ENCODE data around the gene FGF9.

FGF9 gene

DNA sequence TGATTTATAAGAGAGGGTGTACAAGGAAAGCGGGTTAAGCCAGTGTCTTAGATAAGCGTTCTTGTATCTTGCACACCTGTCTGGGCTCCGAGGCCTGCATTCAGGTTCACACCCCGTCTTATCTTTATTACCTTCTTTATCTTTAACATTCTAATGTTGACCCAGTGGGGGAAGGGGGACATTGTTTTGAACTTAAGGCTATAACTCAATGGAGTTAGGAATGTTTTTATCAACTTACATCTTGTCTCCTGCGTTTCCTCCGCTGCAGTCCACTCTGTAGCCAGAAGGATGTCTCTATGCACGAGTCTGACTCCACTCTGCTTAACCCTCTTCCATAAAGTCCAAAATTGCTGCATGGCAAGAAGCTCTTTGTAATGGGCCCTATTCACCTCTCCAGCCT lies 71.2 kb downstream of the FGF9 start:
- TF ChIP-seq, protein P1, sequence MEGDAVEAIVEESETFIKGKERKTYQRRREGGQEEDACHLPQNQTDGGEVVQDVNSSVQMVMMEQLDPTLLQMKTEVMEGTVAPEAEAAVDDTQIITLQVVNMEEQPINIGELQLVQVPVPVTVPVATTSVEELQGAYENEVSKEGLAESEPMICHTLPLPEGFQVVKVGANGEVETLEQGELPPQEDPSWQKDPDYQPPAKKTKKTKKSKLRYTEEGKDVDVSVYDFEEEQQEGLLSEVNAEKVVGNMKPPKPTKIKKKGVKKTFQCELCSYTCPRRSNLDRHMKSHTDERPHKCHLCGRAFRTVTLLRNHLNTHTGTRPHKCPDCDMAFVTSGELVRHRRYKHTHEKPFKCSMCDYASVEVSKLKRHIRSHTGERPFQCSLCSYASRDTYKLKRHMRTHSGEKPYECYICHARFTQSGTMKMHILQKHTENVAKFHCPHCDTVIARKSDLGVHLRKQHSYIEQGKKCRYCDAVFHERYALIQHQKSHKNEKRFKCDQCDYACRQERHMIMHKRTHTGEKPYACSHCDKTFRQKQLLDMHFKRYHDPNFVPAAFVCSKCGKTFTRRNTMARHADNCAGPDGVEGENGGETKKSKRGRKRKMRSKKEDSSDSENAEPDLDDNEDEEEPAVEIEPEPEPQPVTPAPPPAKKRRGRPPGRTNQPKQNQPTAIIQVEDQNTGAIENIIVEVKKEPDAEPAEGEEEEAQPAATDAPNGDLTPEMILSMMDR (IDR thresholded peaks at IDR 0.05), result no peak
- no peak for TF ChIP-seq ZFX (IDR thresholded peaks at IDR 0.05; ENCODE audit: borderline replicate concordance)
- no peak overlapping the region for H3K27ac ChIP-seq

DNA sequence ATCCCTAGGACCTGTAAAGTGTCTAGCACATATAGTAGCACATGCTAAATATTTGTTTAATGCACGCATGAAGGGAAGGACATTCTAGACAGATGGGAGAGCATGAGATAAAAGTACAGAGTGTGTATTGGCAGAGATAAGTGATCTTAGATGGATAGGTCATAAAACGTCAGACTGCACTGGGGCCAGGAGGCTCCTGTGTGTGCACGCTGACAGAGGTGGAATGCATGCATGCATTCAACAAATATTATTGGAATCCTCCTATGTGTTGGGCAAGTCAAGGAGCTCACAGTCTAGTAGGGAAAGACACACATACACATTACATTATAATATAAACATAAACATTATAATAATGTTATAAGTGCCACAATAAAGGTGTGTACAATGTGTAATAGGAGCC lies 73.3 kb downstream of the FGF9 start:
- no peak overlapping the region for H3K27ac ChIP-seq
- no peak for TF ChIP-seq ZFX (IDR thresholded peaks at IDR 0.05; ENCODE audit: borderline replicate concordance)
- TF ChIP-seq, protein P1 (IDR thresholded peaks at IDR 0.05), result no peak

DNA sequence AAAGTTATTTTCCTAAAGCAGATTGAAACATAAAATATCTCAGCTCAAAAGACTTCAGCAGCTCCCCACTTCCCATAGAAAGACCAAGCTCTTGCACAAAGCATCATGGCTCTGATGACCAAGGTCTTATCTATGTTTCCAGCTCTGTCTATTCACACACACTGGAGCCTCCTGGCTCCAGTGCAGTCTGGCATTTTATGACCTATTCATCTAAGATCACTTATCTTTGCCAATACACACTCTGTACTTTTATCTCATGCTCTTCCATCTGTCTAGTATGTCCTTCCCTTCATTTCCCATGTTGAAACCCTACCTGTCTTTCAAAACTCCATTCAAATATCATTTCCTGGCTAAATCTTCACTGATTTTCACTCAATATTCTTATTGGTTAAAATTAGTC lies 74.4 kb downstream of the FGF9 start:
- no peak overlapping the region for H3K27ac ChIP-seq

DNA sequence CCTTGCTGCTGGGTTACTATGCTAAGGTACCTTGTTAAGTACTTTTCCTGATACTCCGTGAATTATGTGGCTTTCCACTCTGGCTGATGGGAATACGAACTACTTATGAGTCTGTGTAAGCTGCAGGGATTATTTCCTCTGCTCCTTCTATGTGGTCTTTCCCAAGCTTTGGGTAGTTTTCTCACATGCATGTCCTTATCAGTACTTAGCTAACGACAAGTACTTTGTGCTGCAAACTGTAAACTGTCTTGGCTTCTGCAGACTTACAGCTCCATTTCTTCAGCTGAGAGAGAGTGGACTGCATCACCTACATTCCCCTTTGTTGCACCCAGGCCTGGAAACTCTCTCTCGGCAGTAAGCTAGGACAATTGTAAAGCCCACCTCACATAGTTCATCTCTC lies 76.6 kb downstream of the FGF9 start:
- no peak overlapping the region for H3K27ac ChIP-seq
- no peak for TF ChIP-seq ZFX (IDR thresholded peaks at IDR 0.05; ENCODE audit: borderline replicate concordance)
- TF ChIP-seq, protein P1 (IDR thresholded peaks at IDR 0.05), result no peak

More for the DNA sequence above, 74.4 kb downstream of the FGF9 start:
- TF ChIP-seq, protein P1 (IDR thresholded peaks at IDR 0.05), result no peak
- TF ChIP-seq ZFX (IDR thresholded peaks at IDR 0.05; ENCODE audit: borderline replicate concordance), result no peak

DNA sequence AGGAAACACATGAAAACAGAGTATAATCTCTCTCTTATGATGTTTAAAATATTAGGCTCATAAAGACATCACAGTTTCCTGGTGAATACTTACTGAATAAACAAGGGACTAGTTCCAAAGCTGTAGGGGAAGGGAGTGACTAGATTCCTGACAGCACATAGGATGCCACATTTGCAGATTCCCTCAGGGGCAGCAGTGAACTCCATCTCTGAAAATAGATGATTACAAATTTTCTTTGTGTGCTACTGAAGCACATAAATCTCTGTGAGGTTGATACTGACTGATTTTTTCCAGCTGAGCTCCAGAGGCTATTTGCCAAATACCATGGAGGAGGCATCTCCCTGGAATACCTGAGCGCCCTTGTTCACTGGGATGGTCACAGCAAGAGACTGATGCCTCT lies 77.3 kb downstream of the FGF9 start:
- TF ChIP-seq ZFX (IDR thresholded peaks at IDR 0.05; ENCODE audit: borderline replicate concordance), result no peak
- TF ChIP-seq, protein P1 (IDR thresholded peaks at IDR 0.05), result no peak
- no peak overlapping the region for H3K27ac ChIP-seq

DNA sequence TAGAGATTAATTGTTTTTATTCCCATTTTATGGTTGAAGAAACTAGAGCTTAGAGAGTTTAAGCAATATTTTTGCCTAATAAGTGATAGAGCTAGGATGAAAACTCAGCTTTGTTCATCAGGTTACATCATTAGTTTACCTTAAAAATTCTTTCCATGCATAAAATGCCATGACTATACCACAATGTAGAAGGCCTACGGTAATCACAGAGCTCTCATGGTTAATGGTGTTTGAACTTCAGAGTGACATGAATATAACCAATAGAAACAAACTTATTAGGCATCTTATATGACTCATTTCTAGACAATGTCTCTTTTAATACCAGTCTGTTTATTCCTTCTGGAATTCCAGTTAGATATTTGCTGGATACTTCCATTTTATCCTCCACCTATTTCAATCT lies 78.5 kb downstream of the FGF9 start:
- TF ChIP-seq, protein P1 (IDR thresholded peaks at IDR 0.05), result no peak
- no peak for TF ChIP-seq ZFX (IDR thresholded peaks at IDR 0.05; ENCODE audit: borderline replicate concordance)
- no peak overlapping the region for H3K27ac ChIP-seq

DNA sequence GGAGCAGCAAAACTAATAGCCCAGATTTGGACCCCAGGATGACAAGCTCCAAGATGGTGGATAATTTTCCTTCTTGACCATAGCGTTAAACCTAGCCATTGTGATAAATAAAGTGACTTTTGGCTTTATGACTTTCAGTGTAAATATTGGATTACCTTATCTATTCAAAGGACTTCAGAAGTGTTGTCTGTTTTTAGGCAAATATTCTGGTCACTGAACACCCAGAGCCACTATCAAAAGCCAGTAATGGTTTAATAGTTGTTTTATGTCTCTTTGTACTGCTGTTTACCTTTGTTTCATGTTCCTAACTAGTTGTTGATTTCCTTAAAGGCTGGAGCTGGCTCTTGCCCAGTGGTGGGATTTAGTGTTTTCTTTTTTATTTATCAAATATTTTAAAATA lies 81.6 kb downstream of the FGF9 start:
- H3K27ac ChIP-seq, result no peak overlapping the region
- TF ChIP-seq, protein P1 (IDR thresholded peaks at IDR 0.05), result no peak
- TF ChIP-seq ZFX (IDR thresholded peaks at IDR 0.05; ENCODE audit: borderline replicate concordance), result no peak
